Central memory CD8-positive, alpha-beta T cell (primary cell): ENCODE measurements around the gene BPIFB6.

ENCODE experiments used
- ATAC-seq: fragments of 150-1000 bp; cut with Tn5 transposase; replicated peaks from 2 replicates; pipeline ENCODE4 v1.10.0; 2022; ENCODE audit warnings: mild to moderate bottlenecking, moderate FRiP score, moderate number of reproducible peaks; ENCODE audit not compliant: poor library complexity, severe bottlenecking; ENCODE audit errors: extremely low read depth
- DNase-seq, 2 donors: peaks; one replicate each; pipeline ENCODE4 v3.0.0; 2021; ENCODE audit warnings: low spot score in 2 of 2
- H3K27ac Mint-ChIP-seq: one replicate; pipeline ENCODE4 v1.8.0; 2022; ENCODE audit warnings: low read depth, mild to moderate bottlenecking, moderate library complexity, mixed read lengths
- H3K27me3 Mint-ChIP-seq: one replicate; pipeline ENCODE4 v1.8.0; 2022; ENCODE audit warnings: mixed read lengths
- H3K36me3 Mint-ChIP-seq: one replicate; pipeline ENCODE4 v1.8.0; 2022; ENCODE audit warnings: mild to moderate bottlenecking, moderate library complexity, mixed read lengths; ENCODE audit not compliant: insufficient read depth
- H3K4me1 Mint-ChIP-seq: one replicate; pipeline ENCODE4 v1.8.0; 2022; ENCODE audit warnings: mixed read lengths
- H3K4me3 Mint-ChIP-seq: one replicate; pipeline ENCODE4 v1.8.0; 2022; ENCODE audit warnings: mild to moderate bottlenecking, moderate library complexity, mixed read lengths
- H3K9me3 Mint-ChIP-seq: one replicate; pipeline ENCODE4 v1.8.0; 2022; ENCODE audit warnings: mixed read lengths

BPIFB6 gene

GRCh38 chr20:33031531-33031930, at the start of gene BPIFB6:
BPIFB6 (plus strand) TSS chr20:33031648; CDS start chr20:33031648, 0 bp downstream.
- Mint-ChIP-seq H3K27me3 (no peaks in the 10 kb centered on the region), H3K27ac (no peak within 1 kb of the TSS), H3K4me1 (no peaks in the 10 kb centered on the region), H3K9me3 (no peaks in the 10 kb centered on the region), H3K4me3 (no peak within 1 kb of the TSS), H3K36me3 (no peaks in the 10 kb centered on the region)
- no peak for ATAC-seq
- DNase-seq: no peak

GRCh38 chr20:32982617-32983458, 48.6 kb upstream of the BPIFB6 start:
- Mint-ChIP-seq H3K27ac (no peak overlapping the region), H3K27me3 (no peaks in the 10 kb centered on the region), H3K4me1 (no peaks in the 10 kb centered on the region), H3K9me3 (no peaks in the 10 kb centered on the region), H3K4me3 (no peak overlapping the region), H3K36me3 (no peaks in the 10 kb centered on the region)
- DNase-seq: no peak
- ATAC-seq: no peak

GRCh38 chr20:32983459-32984112, 47.9 kb upstream of the BPIFB6 start:
- ATAC-seq (no peak), DNase-seq (no peak)
- Mint-ChIP-seq H3K4me3 (no peak overlapping the region), H3K4me1 (no peaks in the 10 kb centered on the region), H3K27ac (no peak overlapping the region), H3K27me3 (no peaks in the 10 kb centered on the region), H3K36me3 (no peaks in the 10 kb centered on the region), H3K9me3 (no peaks in the 10 kb centered on the region)

GRCh38 chr20:32984196-32984595, 47.3 kb upstream of the BPIFB6 start:
- DNase-seq: no peak
- H3K4me3 Mint-ChIP-seq: no peak overlapping the region
- H3K27ac Mint-ChIP-seq: no peak overlapping the region

GRCh38 chr20:32984631-32985354, 46.7 kb upstream of the BPIFB6 start:
- ATAC-seq (no peak), DNase-seq (no peak)
- Mint-ChIP-seq H3K36me3 (no peaks in the 10 kb centered on the region), H3K27ac (no peak overlapping the region), H3K27me3 (no peaks in the 10 kb centered on the region), H3K4me3 (no peak overlapping the region), H3K9me3 (no peaks in the 10 kb centered on the region), H3K4me1 (no peaks in the 10 kb centered on the region)

More at GRCh38 chr20:32984196-32984595, 47.3 kb upstream of the BPIFB6 start:
- no peaks in the 10 kb centered on the region for H3K4me1 Mint-ChIP-seq
- ATAC-seq: no peak
- no peaks in the 10 kb centered on the region for H3K36me3 Mint-ChIP-seq
- no peaks in the 10 kb centered on the region for H3K27me3 Mint-ChIP-seq
- no peaks in the 10 kb centered on the region for H3K9me3 Mint-ChIP-seq

- Mint-ChIP-seq H3K27me3 (no peaks in the 10 kb centered on the region), H3K4me3 (no peak overlapping the region), H3K9me3 (no peaks in the 10 kb centered on the region), H3K36me3 (no peaks in the 10 kb centered on the region), H3K27ac (no peak overlapping the region), H3K4me1 (no peaks in the 10 kb centered on the region)
- ATAC-seq: no peak
- no peak for DNase-seq
These were observed 45.9 kb upstream of the BPIFB6 start for GRCh38 chr20:32985596-32985995.

- Mint-ChIP-seq H3K27me3 (no peaks in the 10 kb centered on the region), H3K4me1 (peaks cover 5% of the 10 kb centered on the region), H3K4me3 (no peak overlapping the region), H3K9me3 (no peaks in the 10 kb centered on the region), H3K27ac (no peak overlapping the region), H3K36me3 (no peaks in the 10 kb centered on the region)
- DNase-seq: no peak
- ATAC-seq: no peak
These were observed 45.0 kb upstream of the BPIFB6 start for GRCh38 chr20:32986331-32986966.

GRCh38 chr20:32987044-32987825, 44.2 kb upstream of the BPIFB6 start:
- Mint-ChIP-seq H3K27me3 (no peaks in the 10 kb centered on the region), H3K4me3 (no peak overlapping the region), H3K36me3 (no peaks in the 10 kb centered on the region), H3K4me1 (peaks cover 5% of the 10 kb centered on the region), H3K27ac (no peak overlapping the region), H3K9me3 (no peaks in the 10 kb centered on the region)
- DNase-seq (no peak), ATAC-seq (no peak)

GRCh38 chr20:32988008-32988407, 43.4 kb upstream of the BPIFB6 start:
- no peaks in the 10 kb centered on the region for H3K27me3 Mint-ChIP-seq
- ATAC-seq (no peak), DNase-seq (no peak)
- no peaks in the 10 kb centered on the region for H3K36me3 Mint-ChIP-seq
- no peaks in the 10 kb centered on the region for H3K9me3 Mint-ChIP-seq
- no peak overlapping the region for H3K4me3 Mint-ChIP-seq
- peaks cover 5% of the 10 kb centered on the region for H3K4me1 Mint-ChIP-seq
- no peak overlapping the region for H3K27ac Mint-ChIP-seq

- DNase-seq (no peak), ATAC-seq (no peak)
- Mint-ChIP-seq H3K27ac (no peak overlapping the region), H3K4me3 (no peak overlapping the region), H3K9me3 (peaks cover 1% of the 10 kb centered on the region), H3K27me3 (no peaks in the 10 kb centered on the region), H3K36me3 (no peaks in the 10 kb centered on the region), H3K4me1 (peaks cover 5% of the 10 kb centered on the region)
These were observed 41.8 kb upstream of the BPIFB6 start for GRCh38 chr20:32989507-32990283.

GRCh38 chr20:32990426-32990825, 41.0 kb upstream of the BPIFB6 start:
- H3K27ac Mint-ChIP-seq: no peak overlapping the region
- peaks cover 5% of the 10 kb centered on the region for H3K9me3 Mint-ChIP-seq
- ATAC-seq (no peak), DNase-seq (no peak)
- H3K4me3 Mint-ChIP-seq: no peak overlapping the region
- peaks cover 5% of the 10 kb centered on the region for H3K4me1 Mint-ChIP-seq
- no peaks in the 10 kb centered on the region for H3K27me3 Mint-ChIP-seq
- no peaks in the 10 kb centered on the region for H3K36me3 Mint-ChIP-seq
